A673 (cell line): ENCODE measurements around the gene NUDT21. TPM values are rescaled to one million over a fixed set of nuclear protein-coding genes. Genes with fewer than 3 reads are reported as not detected.

Experiments
- BruUV-seq: library from RNA; stranded (reverse); fragments of 400-500 nt; replicated peaks from 2 replicates; lab custom pipeline; 2021; lab: Mats Ljungman, UMichigan
- CTCF ChIA-PET: fragments of 300-600 bp; sonication (Branson Sonifier 250); formaldehyde crosslinking; loops from one replicate; lab custom pipeline; 2022; ENCODE audit warnings: antibody characterized with exemption; lab: Charles Lee
- POLR2A ChIA-PET: fragments of 300-600 bp; sonication (Branson Sonifier 250); formaldehyde crosslinking; loops from one replicate; lab custom pipeline; 2022; ENCODE audit warnings: antibody characterized with exemption; ENCODE audit not compliant: low non-redundant PET; lab: Charles Lee
- DNase-seq: peaks from one replicate; pipeline ENCODE4 v3.0.0-alpha.2; 2015; ENCODE audit warnings: low spot score
- H3K27ac ChIP-seq: fragments of 200-600 bp; sonication (generic); 2 replicates; pipeline ENCODE4 v1.5.1; 2016; ENCODE audit warnings: mixed run types, low read depth, mild to moderate bottlenecking, mixed read lengths, antibody characterized with exemption, low read length; ENCODE audit not compliant: poor library complexity, severe bottlenecking
- H3K27me3 ChIP-seq: fragments of 200-600 bp; sonication (generic); replicated peaks from 2 replicates; pipeline ENCODE4 v1.6.1; 2017; ENCODE audit warnings: mixed run types, low read depth, mild to moderate bottlenecking, mixed read lengths, antibody characterized with exemption, low read length; ENCODE audit not compliant: insufficient read depth, poor library complexity
- H3K36me3 ChIP-seq: fragments of 200-600 bp; sonication (generic); 2 replicates; pipeline ENCODE4 v1.6.1; 2016; ENCODE audit warnings: mixed run types, mild to moderate bottlenecking, mixed read lengths, antibody characterized with exemption, low read length; ENCODE audit not compliant: insufficient read depth, poor library complexity, severe bottlenecking
- H3K4me1 ChIP-seq: fragments of 200-600 bp; sonication (generic); 2 replicates; pipeline ENCODE4 v1.6.1; 2017; ENCODE audit warnings: mixed run types, mild to moderate bottlenecking, mixed read lengths, antibody characterized with exemption, low read length; ENCODE audit not compliant: insufficient read depth, poor library complexity, severe bottlenecking
- H3K4me3 ChIP-seq: fragments of 200-600 bp; sonication (generic); 2 replicates; pipeline ENCODE4 v1.5.1; 2016; ENCODE audit warnings: low read depth, mixed run types, mild to moderate bottlenecking, mixed read lengths, low read length; ENCODE audit not compliant: poor library complexity, severe bottlenecking
- H3K9me3 ChIP-seq: fragments of 200-600 bp; sonication (generic); 2 replicates; pipeline ENCODE4 v1.6.1; 2016; ENCODE audit warnings: mixed run types, low read depth, mild to moderate bottlenecking, mixed read lengths, antibody characterized with exemption, low read length; ENCODE audit not compliant: poor library complexity, severe bottlenecking
- CTCF ChIP-seq: fragments of 300-800, 200-600 bp; sonication (generic); conservative IDR thresholded peaks from 2 replicates; pipeline ENCODE4 v1.5.1; 2017; ENCODE audit warnings: low read depth, mild to moderate bottlenecking, antibody characterized with exemption, low read length, moderate library complexity, mixed read lengths
- EZH2 ChIP-seq: fragments of 200-600 bp; sonication (generic); IDR thresholded peaks from 2 replicates; pipeline ENCODE4 v1.6.1; 2017; ENCODE audit warnings: borderline replicate concordance, low read depth, mild to moderate bottlenecking, mixed read lengths, antibody characterized with exemption, low read length; ENCODE audit not compliant: poor library complexity, severe bottlenecking
- intact Hi-C: fragments of 100-400 bp; cut with micrococcal nuclease; formaldehyde crosslinking; loops from one replicate; pipeline ENCODE4 v1.10.0; 2022; ENCODE audit not compliant: unreplicated experiment
- total RNA-seq: library from RNA; stranded (reverse); gene quantifications from 2 replicates; pipeline ENCODE4 v1.2.3, GENCODE V29; 2021

The NUDT21 gene
- total RNA-seq, 1 experiment from 2014 or later: 231 TPM

- Histone ChIP-seq H3K27ac (no peak overlapping the region), H3K36me3 (peaks cover 15% of the 10 kb centered on the region), H3K27me3 (no peaks in the 10 kb centered on the region), H3K4me1 (no peaks in the 10 kb centered on the region), H3K9me3 (no peaks in the 10 kb centered on the region), H3K4me3 (no peak overlapping the region)
- intact Hi-C loops: no loop called here
- TF ChIP-seq CTCF (no peak), EZH2 (no peak)
- POLR2A ChIA-PET: no interaction called here
- no peak for DNase-seq
- CTCF ChIA-PET: no interaction called here
- no TSS peak for BruUV-seq
Observed at GRCh38 chr16:56414366-56414765, 36.8 kb downstream of the NUDT21 start.

- peaks cover 23% of the 10 kb centered on the region for H3K36me3 ChIP-seq
- no peak overlapping the region for H3K4me3 ChIP-seq
- H3K27me3 ChIP-seq: no peaks in the 10 kb centered on the region
- DNase-seq: no peak
- POLR2A ChIA-PET: no interaction called here
- H3K4me1 ChIP-seq: no peaks in the 10 kb centered on the region
- H3K9me3 ChIP-seq: no peaks in the 10 kb centered on the region
- BruUV-seq: no TSS peak
- TF ChIP-seq CTCF: no peak
- CTCF ChIA-PET: no interaction called here
- no peak overlapping the region for H3K27ac ChIP-seq
- intact Hi-C loops: no loop called here
Observed at GRCh38 chr16:56413381-56413780, 37.8 kb downstream of the NUDT21 start.

- Histone ChIP-seq H3K36me3 (peaks cover 33% of the 10 kb centered on the region), H3K27ac (no peak overlapping the region), H3K4me1 (no peaks in the 10 kb centered on the region), H3K4me3 (no peak overlapping the region), H3K27me3 (no peaks in the 10 kb centered on the region), H3K9me3 (no peaks in the 10 kb centered on the region)
- CTCF ChIA-PET: no interaction called here
- POLR2A ChIA-PET: no interaction called here
- intact Hi-C loops: no loop called here
- TF ChIP-seq CTCF (no peak), EZH2 (no peak)
- DNase-seq: no peak
- no TSS peak for BruUV-seq
Observed at GRCh38 chr16:56411624-56412023, 39.5 kb downstream of the NUDT21 start.
